Measurements from ENCODE around the gene ADH7. TPM values are rescaled to one million over a fixed set of nuclear protein-coding genes. Genes with fewer than 3 reads are reported as not detected.

The ADH7 gene
- total and polyA plus RNA-seq, 2 of the 4 experiments (the other 2 are of a cell fraction), result not detected

GRCh38 chr4:99411041-99411440, 24.1 kb downstream of the ADH7 start:
- no peak overlapping the region for H3K27ac ChIP-seq (ENCODE audit: insufficient read depth, low read length)
- no peak overlapping the region for H2BK20ac ChIP-seq (ENCODE audit: low read depth, low read length)
- no TSS peak for BruUV-seq (replicated peaks)
- H3K9me3 ChIP-seq (ENCODE audit: control insufficient read depth, insufficient read depth, low read length), result no peaks in the 10 kb centered on the region
- no peak overlapping the region for H3K9ac ChIP-seq (ENCODE audit: low read depth, low read length)
- ATAC-seq (ENCODE audit: low read depth) (no peak), DNase-seq (no peak)
- H4K91ac ChIP-seq (ENCODE audit: insufficient read depth, low read depth, low read length), result no peak overlapping the region
- no peaks in the 10 kb centered on the region for H3K4me1 ChIP-seq (ENCODE audit: control insufficient read depth, insufficient read depth, low read length)
- no peak overlapping the region for H3K4me3 ChIP-seq (ENCODE audit: insufficient read depth, low read depth, low read length)
- H2BK15ac ChIP-seq (ENCODE audit: low read depth, low read length), result no peak overlapping the region
- H3K9me1 ChIP-seq (ENCODE audit: insufficient read depth, low read length), result no peaks in the 10 kb centered on the region
- no peak overlapping the region for H3K14ac ChIP-seq (replicated peaks; ENCODE audit: low read depth, low read length)
- H3K27me3 ChIP-seq (ENCODE audit: control insufficient read depth, insufficient read depth, low read length), result no peaks in the 10 kb centered on the region
- in situ Hi-C loops (cut with MboI; ENCODE audit: low sequenced_read_pairs) (loop anchor here (5.0 kb wide), 1 partner anchor 289 kb away; no protein-coding TSS in a partner anchor), dilution Hi-C loops (cut with HindIII; ENCODE audit: low sequenced_read_pairs, unreplicated experiment) (no loop called here), intact Hi-C loops (cut with micrococcal nuclease) (no loop called here)
- POLR2A ChIA-PET (ENCODE audit: unreplicated experiment), result no interaction called here
- TF ChIP-seq RFX5 (IDR thresholded peaks at IDR 0.05; ENCODE audit: low read depth, low read length) (no peak), MAFK (IDR thresholded peaks at IDR 0.05; ENCODE audit: low read depth, low read length) (no peak), BHLHE40 (IDR thresholded peaks at IDR 0.05; ENCODE audit: low read depth, low read length) (no peak), NFE2L2 (IDR thresholded peaks at IDR 0.05; ENCODE audit: low read depth, low read length) (no peak), SMC3 (IDR thresholded peaks at IDR 0.05; ENCODE audit: low read depth, low read length) (no peak), RCOR1 (IDR thresholded peaks at IDR 0.05; ENCODE audit: insufficient replicate concordance, low read length) (no peak), ELK1 (IDR thresholded peaks at IDR 0.05; ENCODE audit: borderline replicate concordance, low read depth, low read length) (no peak), CHD1 (IDR thresholded peaks at IDR 0.05; ENCODE audit: low read depth, low read length) (no peak), USF2 (IDR thresholded peaks at IDR 0.05; ENCODE audit: low read depth, low read length) (no peak), CTCF (conservative IDR thresholded peaks at IDR 0.05; ENCODE audit: low read depth, low read length) (no peak), POLR2A (IDR thresholded peaks at IDR 0.05; ENCODE audit: low read depth, low read length) (no peak), RAD21 (IDR thresholded peaks at IDR 0.05; ENCODE audit: low read length) (no peak), CEBPB (IDR thresholded peaks at IDR 0.05; ENCODE audit: low read depth, low read length) (no peak), MAZ (IDR thresholded peaks at IDR 0.05; ENCODE audit: borderline replicate concordance, low read depth, low read length) (no peak), FOS (IDR thresholded peaks at IDR 0.05; ENCODE audit: low read depth, low read length) (no peak), MXI1 (IDR thresholded peaks at IDR 0.05; ENCODE audit: borderline replicate concordance, low read depth, low read length) (no peak)
- CTCF ChIA-PET, result interaction anchor here (0.7 to 0.8 kb wide), 2 partner anchors 209 kb away, joined by 3 read pairs; no protein-coding TSS in a partner anchor
- H4K20me1 ChIP-seq (ENCODE audit: insufficient read depth, low read length), result no peaks in the 10 kb centered on the region
- no peak overlapping the region for H2AFZ ChIP-seq (replicated peaks; ENCODE audit: low read length, poor library complexity)
- no peak overlapping the region for H2BK5ac ChIP-seq (ENCODE audit: low read depth, low read length, poor library complexity, severe bottlenecking)
- no peak overlapping the region for H3K18ac ChIP-seq (ENCODE audit: low read depth, low read length)
- H3K4me2 ChIP-seq (ENCODE audit: low read depth, low read length), result no peak overlapping the region
- H3K36me3 ChIP-seq (ENCODE audit: control insufficient read depth, insufficient read depth, low read length), result no peaks in the 10 kb centered on the region
- no peak overlapping the region for H3K56ac ChIP-seq (ENCODE audit: extremely low read depth, insufficient read depth, low read length)
- H2AK9ac ChIP-seq (replicated peaks; ENCODE audit: low read depth, low read length, poor library complexity), result no peak overlapping the region
- H3K79me1 ChIP-seq (ENCODE audit: low read depth in 1 of 2, low read length in 2 of 2), result no peaks in the 10 kb centered on the region
- H4K8ac ChIP-seq (ENCODE audit: low read depth in 2 of 2, low read length in 2 of 2), result no peak overlapping the region
- no peak overlapping the region for H2AK5ac ChIP-seq (ENCODE audit: low read depth, low read length)
- H3K23ac ChIP-seq (ENCODE audit: low read depth, low read length), result no peak overlapping the region
- no peak overlapping the region for H3K4ac ChIP-seq (ENCODE audit: low read depth, low read length)
- H4K5ac ChIP-seq (ENCODE audit: low read depth, low read length), result no peak overlapping the region
- no peak overlapping the region for H2BK120ac ChIP-seq (ENCODE audit: low read depth, low read length)
